GM19043 (cell line): ENCODE measurements around the gene PRMT3.
A peak's percentile ranks its signal among the peaks of the same experiment; 100 is the strongest.
"Not testable (repeated sequence)": the region's sequence is repeated elsewhere in the genome, so short reads cannot be mapped to it uniquely, and the experiment has no call there.

Experiments
- ATAC-seq: cut with Tn5 transposase; IDR thresholded peaks from one replicate; pipeline ENCODE4 v1.9.1; 2021; ENCODE audit warnings: low read depth; ENCODE audit not compliant: unreplicated experiment

PRMT3 gene

DNA sequence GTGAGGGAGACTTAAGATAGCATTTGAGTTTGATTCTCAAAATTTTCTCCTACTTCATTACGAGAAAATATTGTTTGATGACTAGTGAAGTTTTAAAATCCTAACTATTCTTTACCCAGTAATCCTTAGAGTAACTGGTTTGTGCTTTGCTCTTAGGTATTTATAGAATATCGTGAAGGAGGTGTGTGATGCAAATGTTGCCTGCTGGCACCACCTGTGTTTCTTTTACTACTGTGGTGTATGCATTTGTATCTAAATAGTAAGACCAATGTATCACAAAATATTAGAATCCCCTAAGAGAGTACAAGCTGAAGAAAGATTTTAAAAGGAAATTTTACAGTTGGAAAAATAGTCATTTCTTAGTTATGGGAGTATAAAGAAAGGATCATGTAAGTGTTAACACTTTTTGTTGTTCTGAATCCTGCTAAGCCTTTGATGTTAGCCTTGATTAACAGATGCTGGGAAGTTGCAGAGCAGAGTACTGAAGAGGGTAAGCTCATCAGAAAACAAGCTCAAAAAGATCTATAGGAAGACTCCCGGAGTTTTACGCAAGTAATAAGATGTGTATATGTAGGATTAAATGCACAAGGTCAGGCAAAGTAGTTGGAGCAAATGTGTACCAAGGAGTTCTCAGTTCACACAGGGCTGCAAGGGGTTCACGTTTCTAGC is 109.7 kb downstream of the PRMT3 start:
- no peak for ATAC-seq

GRCh38 chr11:20501252-20501651 is 113.7 kb downstream of the PRMT3 start:
- ATAC-seq: peak; percentile 60

- no peak for ATAC-seq
These were observed 114.5 kb downstream of the PRMT3 start for GRCh38 chr11:20501971-20502370.

GRCh38 chr11:20511982-20512381 is 124.5 kb downstream of the PRMT3 start:
- ATAC-seq: no peak

DNA sequence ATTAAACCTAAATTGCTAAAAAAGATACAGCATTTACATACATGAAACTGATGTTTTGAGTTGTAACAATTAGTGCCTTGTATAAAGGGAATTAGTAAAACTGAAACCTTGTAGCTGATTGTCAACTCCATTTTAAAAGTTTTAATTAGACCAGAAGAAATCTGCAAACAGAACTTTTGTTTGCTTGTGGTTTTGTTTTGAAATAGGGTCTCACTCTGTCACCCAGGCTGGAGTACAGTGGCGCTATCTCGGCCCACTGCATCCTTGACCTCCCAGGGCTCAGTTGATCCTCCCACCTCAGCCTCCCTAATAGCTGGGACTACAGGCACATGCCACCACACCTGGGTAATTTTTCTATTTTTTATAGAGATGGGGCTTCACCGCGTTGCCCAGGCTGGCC is 125.4 kb downstream of the PRMT3 start:
- ATAC-seq: no peak

DNA sequence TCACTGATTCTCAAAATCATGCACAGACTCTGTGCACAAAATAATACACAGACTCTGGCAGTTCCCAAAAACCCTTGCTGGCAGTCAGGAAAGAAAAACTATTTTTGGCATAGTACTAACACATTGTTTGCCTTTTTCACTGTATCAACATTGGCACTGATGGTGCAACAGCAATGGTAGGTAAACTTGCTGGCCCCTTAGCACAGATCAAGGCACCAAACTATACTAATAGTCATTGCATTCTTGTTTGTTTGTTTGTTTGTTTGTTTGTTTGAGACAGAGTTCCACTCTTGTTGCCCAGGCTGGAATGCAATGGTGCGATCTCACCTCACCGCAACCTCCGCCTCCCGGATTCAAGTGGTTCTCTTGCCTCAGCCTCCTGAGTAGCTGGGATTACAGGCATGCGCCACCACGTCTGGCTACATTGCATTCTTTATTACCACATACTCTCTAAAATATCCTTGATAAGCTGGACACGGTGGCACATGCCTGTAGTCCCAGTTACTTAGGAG is 130.9 kb downstream of the PRMT3 start:
- ATAC-seq: no peak

GRCh38 chr11:20522536-20522935 is 135.0 kb downstream of the PRMT3 start:
- no peak for ATAC-seq

DNA sequence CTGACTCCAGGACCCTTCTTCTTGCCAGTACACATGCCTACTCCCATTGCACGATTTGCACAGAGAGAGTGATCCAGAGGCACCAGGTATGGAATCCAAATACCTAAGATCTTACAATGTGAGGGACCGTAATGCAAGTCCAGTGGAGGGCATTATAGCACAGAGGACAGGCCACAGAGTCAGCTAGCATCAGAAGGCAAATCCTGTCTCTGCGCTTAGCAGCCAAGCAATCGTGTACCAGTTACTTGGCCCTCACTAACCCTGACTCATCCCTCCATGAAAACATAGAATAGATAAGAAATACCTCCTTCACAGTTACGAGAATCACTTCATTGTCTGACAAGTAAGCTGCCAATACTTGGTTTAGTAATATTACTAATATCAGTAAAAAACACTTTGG is 142.2 kb downstream of the PRMT3 start:
- ATAC-seq: no peak

GRCh38 chr11:20530942-20531703 is 143.6 kb downstream of the PRMT3 start:
- ATAC-seq: no peak

GRCh38 chr11:20535271-20535881 is 147.9 kb downstream of the PRMT3 start:
- ATAC-seq: no peak

GRCh38 chr11:20536365-20536764 is 148.8 kb downstream of the PRMT3 start:
- ATAC-seq: no peak

GRCh38 chr11:20536784-20537183 is 149.3 kb downstream of the PRMT3 start:
- no peak for ATAC-seq

GRCh38 chr11:20541503-20541902 is 154.0 kb downstream of the PRMT3 start:
- no peak for ATAC-seq

GRCh38 chr11:20544603-20545237 is 157.2 kb downstream of the PRMT3 start:
- ATAC-seq: no peak

DNA sequence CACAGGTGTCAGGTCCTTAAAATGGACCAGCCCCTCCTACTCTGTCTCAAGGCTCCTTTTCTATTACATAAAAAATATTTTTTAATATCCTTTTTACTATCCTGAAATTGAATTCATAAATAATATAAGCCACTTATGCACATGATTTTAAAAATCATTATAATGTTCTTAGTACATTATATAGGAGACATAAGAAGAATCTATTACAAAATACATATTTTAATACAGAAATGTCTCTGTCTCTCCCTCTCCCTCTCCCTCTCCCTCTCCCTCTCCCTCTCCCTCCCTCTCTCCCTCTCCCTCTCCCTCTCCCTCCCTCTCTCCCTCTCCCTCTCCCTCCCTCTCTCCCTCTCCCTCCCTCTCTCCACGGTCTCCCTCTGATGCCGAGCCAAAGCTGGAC is 159.9 kb downstream of the PRMT3 start:
- ATAC-seq: no peak

GRCh38 chr11:20551096-20551495 is 163.6 kb downstream of the PRMT3 start:
- no peak for ATAC-seq

GRCh38 chr11:20555783-20556182 is 168.3 kb downstream of the PRMT3 start:
- ATAC-seq: no peak

GRCh38 chr11:20556396-20556795 is 168.9 kb downstream of the PRMT3 start:
- not testable (repeated sequence) for ATAC-seq

- ATAC-seq: no peak
These were observed 171.2 kb downstream of the PRMT3 start for GRCh38 chr11:20558741-20559140.
